GM21390 (cell line): Measurements from ENCODE around the gene TULP3.
"Not testable (repeated sequence)": the region's sequence is repeated elsewhere in the genome, so short reads cannot be mapped to it uniquely, and the experiment has no call there.

Experiments used
- ATAC-seq: cut with Tn5 transposase; IDR thresholded peaks from one replicate; pipeline ENCODE4 v1.9.1; 2021; ENCODE audit not compliant: unreplicated experiment

TULP3 gene

GRCh38 chr12:2890388-2891239 lies at the start of gene TULP3:
TSS of gene TULP3 (plus strand) at chr12:2890891. CDS start at chr12:2890948, 57 bp downstream.
- peak; percentile 97 for ATAC-seq

- ATAC-seq: no peak
Measured at GRCh38 chr12:2841056-2841650, 49.5 kb upstream of the TULP3 start.

- no peak for ATAC-seq
Measured at GRCh38 chr12:2842948-2843347, 47.7 kb upstream of the TULP3 start.

- ATAC-seq: no peak
Measured at GRCh38 chr12:2844786-2845185, 45.9 kb upstream of the TULP3 start.

- no peak for ATAC-seq
Measured at GRCh38 chr12:2845280-2845679, 45.4 kb upstream of the TULP3 start.

GRCh38 chr12:2851931-2852330 lies 38.8 kb upstream of the TULP3 start:
- no peak for ATAC-seq

GRCh38 chr12:2853626-2854025 lies 37.1 kb upstream of the TULP3 start:
- no peak for ATAC-seq

GRCh38 chr12:2854669-2855453 lies 35.8 kb upstream of the TULP3 start:
- no peak for ATAC-seq

- ATAC-seq: no peak
Measured at GRCh38 chr12:2855546-2855945, 35.1 kb upstream of the TULP3 start.

GRCh38 chr12:2856051-2856450 lies 34.6 kb upstream of the TULP3 start:
- no peak for ATAC-seq

- ATAC-seq: no peak
Measured at GRCh38 chr12:2857021-2857431, 33.7 kb upstream of the TULP3 start, which contains the start of gene TEX52. TSS of gene TEX52 (minus strand) at chr12:2857039. CDS start at chr12:2857026, 13 bp downstream.

GRCh38 chr12:2857576-2857975 lies 33.1 kb upstream of the TULP3 start:
- ATAC-seq: no peak

GRCh38 chr12:2858334-2858733 lies 32.4 kb upstream of the TULP3 start:
- no peak for ATAC-seq

GRCh38 chr12:2858944-2859421 lies 31.7 kb upstream of the TULP3 start:
- no peak for ATAC-seq

- no peak for ATAC-seq
Measured at GRCh38 chr12:2860170-2860569, 30.5 kb upstream of the TULP3 start.

GRCh38 chr12:2862876-2863275 lies 27.8 kb upstream of the TULP3 start:
- ATAC-seq: no peak

- ATAC-seq: not testable (repeated sequence)
Measured at GRCh38 chr12:2863402-2863801, 27.3 kb upstream of the TULP3 start.

- ATAC-seq: no peak
Measured at GRCh38 chr12:2864198-2864597, 26.5 kb upstream of the TULP3 start.

GRCh38 chr12:2868986-2869632 lies 21.6 kb upstream of the TULP3 start:
- not testable (repeated sequence) for ATAC-seq

- peak; percentile 33 for ATAC-seq
Measured at GRCh38 chr12:2876431-2877046, 14.2 kb upstream of the TULP3 start.
